HG03135 (cell line): ENCODE measurements around the gene EIF3CL.
"Not testable (repeated sequence)": the region's sequence is repeated elsewhere in the genome, so short reads cannot be mapped to it uniquely, and the experiment has no call there.

Experiments
- ATAC-seq: cut with Tn5 transposase; IDR thresholded peaks from one replicate; pipeline ENCODE4 v1.9.1; 2021; ENCODE audit warnings: mild to moderate bottlenecking, moderate library complexity; ENCODE audit not compliant: unreplicated experiment

EIF3CL gene

GRCh38 chr16:28362600-28362999, 41.0 kb downstream of the EIF3CL start:
- not testable (repeated sequence) for ATAC-seq

- not testable (repeated sequence) for ATAC-seq
Observed at GRCh38 chr16:28338230-28338629, 65.4 kb downstream of the EIF3CL start.

GRCh38 chr16:28336940-28337710, 66.5 kb downstream of the EIF3CL start:
- ATAC-seq: not testable (repeated sequence)

- ATAC-seq: not testable (repeated sequence)
Observed at GRCh38 chr16:28335678-28336077, 68.0 kb downstream of the EIF3CL start.

GRCh38 chr16:28332632-28333031, 71.0 kb downstream of the EIF3CL start:
- not testable (repeated sequence) for ATAC-seq

- not testable (repeated sequence) for ATAC-seq
Observed at GRCh38 chr16:28330981-28331380, 72.7 kb downstream of the EIF3CL start.

- not testable (repeated sequence) for ATAC-seq
Observed at GRCh38 chr16:28330232-28330631, 73.4 kb downstream of the EIF3CL start.
